B cell (primary cell): Measurements from ENCODE around the gene ADPRM. TPM values are rescaled to one million over a fixed set of nuclear protein-coding genes. Genes with fewer than 3 reads are reported as not detected.

Experiments
- ATAC-seq: fragments of 200-7000 bp; cut with Tn5 transposase; one replicate; pipeline ENCODE4 v1.10.0; 2021; ENCODE audit warnings: low read depth, mild to moderate bottlenecking, moderate number of reproducible peaks, moderate library complexity
- CTCF ChIA-PET: fragments of 350-600 bp; sonication (Branson Sonifier 250); formaldehyde crosslinking; loops from one replicate; lab custom pipeline; 2021; ENCODE audit warnings: antibody characterized with exemption, inconsistent platforms; lab: Charles Lee
- POLR2A ChIA-PET: fragments of 350-600 bp; sonication (Branson Sonifier 250); formaldehyde crosslinking; loops from one replicate; lab custom pipeline; 2021; ENCODE audit warnings: antibody characterized with exemption; lab: Charles Lee
- DNase-seq: peaks from one replicate; pipeline ENCODE4 v3.0.0; 2013
- H2AFZ ChIP-seq: 2 replicates; pipeline ENCODE4 v1.6.1; 2012; ENCODE audit warnings: mild to moderate bottlenecking, low read depth, low read length; ENCODE audit not compliant: insufficient read depth, poor library complexity, severe bottlenecking
- H3K27ac ChIP-seq, 2 donors: 1 replicate in 1 of 2; 2 replicates in 1 of 2; pipeline ENCODE4 v1.5.1; 2012 to 2013; ENCODE audit warnings: low read length in 2 of 2, mild to moderate bottlenecking in 2 of 2, moderate library complexity in 1 of 2
- H3K27me3 ChIP-seq, 4 experiments: fragments of 200-600 bp in 1 of 4; sonication (generic) in 1 of 4; replicated peaks in 1 of 4; 1 replicate in 2 of 4; 2 replicates in 2 of 4; pipeline versions ENCODE4 v1.6.1 to v1.7.0; 2013 to 2016; ENCODE audit warnings: low read length in 3 of 4, mild to moderate bottlenecking in 2 of 4, mixed read lengths in 1 of 4, moderate library complexity in 1 of 4; ENCODE audit not compliant: insufficient read depth in 4 of 4, control insufficient read depth in 3 of 4; ENCODE audit errors: control extremely low read depth in 1 of 4
- H3K36me3 ChIP-seq, 2 experiments: replicated peaks in 1 of 2; 1 replicate in 1 of 2; 2 replicates in 1 of 2; pipeline versions ENCODE4 v1.6.1 to v1.7.1; 2013; ENCODE audit warnings: low read length in 1 of 2; ENCODE audit not compliant: insufficient read depth in 2 of 2, control insufficient read depth in 1 of 2; ENCODE audit errors: control extremely low read depth in 1 of 2, extremely low read depth in 1 of 2
- H3K4me1 ChIP-seq, 2 donors: fragments of 200-600 bp in 1 of 2; sonication (generic) in 1 of 2; 1 replicate in 1 of 2; 2 replicates in 1 of 2; pipeline versions ENCODE4 v1.5.1 to v1.6.1; 2013 to 2017; ENCODE audit warnings: low read length in 2 of 2; ENCODE audit not compliant: control insufficient read depth in 2 of 2, insufficient read depth in 2 of 2
- H3K4me2 ChIP-seq: replicated peaks from 2 replicates; pipeline ENCODE3; 2012; ENCODE audit warnings: mild to moderate bottlenecking, low read depth, low read length; ENCODE audit not compliant: poor library complexity, severe bottlenecking
- H3K4me3 ChIP-seq, 5 experiments: fragments of 200-600 bp in 1 of 5; sonication (generic) in 1 of 5; 1 replicate in 3 of 5; 2 replicates in 2 of 5; pipeline versions ENCODE4 v1.5.1 to v1.7.0; 2011 to 2016; ENCODE audit warnings: low read length in 4 of 5, mild to moderate bottlenecking in 4 of 5, low read depth in 2 of 5, control low read depth in 1 of 5, moderate library complexity in 1 of 5; ENCODE audit not compliant: insufficient read depth in 1 of 5; ENCODE audit errors: control extremely low read depth in 1 of 5, extremely low read depth in 1 of 5
- H3K79me2 ChIP-seq: fragments of 200-600 bp; sonication (generic); one replicate; pipeline ENCODE4 v1.6.0; 2016; ENCODE audit warnings: low read length; ENCODE audit not compliant: control insufficient read depth, insufficient read depth
- H3K9ac ChIP-seq: fragments of 200-600 bp; sonication (generic); 2 replicates; pipeline ENCODE4 v1.6.1; 2017; ENCODE audit warnings: mild to moderate bottlenecking, low read length, moderate library complexity
- H3K9me3 ChIP-seq, 3 donors: one replicate each; pipeline versions ENCODE4 v1.6.1 to v1.7.1; 2013; ENCODE audit warnings: low read length in 2 of 3; ENCODE audit not compliant: control insufficient read depth in 2 of 3, insufficient read depth in 1 of 3; ENCODE audit errors: control extremely low read depth in 1 of 3
- H4K20me1 ChIP-seq: 2 replicates; pipeline ENCODE4 v1.6.0; 2012; ENCODE audit warnings: mild to moderate bottlenecking, low read length; ENCODE audit not compliant: insufficient read depth, control insufficient read depth, poor library complexity, severe bottlenecking
- H3K27ac Mint-ChIP-seq: one replicate; pipeline ENCODE4 v1.8.0; 2021; ENCODE audit warnings: mixed read lengths
- H3K27me3 Mint-ChIP-seq: one replicate; pipeline ENCODE4 v1.8.0; 2021; ENCODE audit warnings: mixed read lengths
- H3K4me1 Mint-ChIP-seq: one replicate; pipeline ENCODE4 v1.8.0; 2021; ENCODE audit warnings: mixed read lengths
- H3K4me3 Mint-ChIP-seq: one replicate; pipeline ENCODE4 v1.8.0; 2021; ENCODE audit warnings: mixed read lengths
- H3K9me3 Mint-ChIP-seq: one replicate; pipeline ENCODE4 v1.8.0; 2022; ENCODE audit warnings: mixed read lengths; ENCODE audit not compliant: insufficient read depth
- CTCF ChIP-seq: fragments of 200-600 bp; IDR thresholded peaks from one replicate; pipeline ENCODE4 v1.8.0; 2022; ENCODE audit warnings: antibody characterized with exemption, mild to moderate bottlenecking
- EZH2 ChIP-seq: IDR thresholded peaks from 2 replicates; pipeline ENCODE4 v1.6.1; 2012; ENCODE audit warnings: borderline replicate concordance, low read depth, mild to moderate bottlenecking, moderate library complexity, low read length; ENCODE audit not compliant: insufficient read depth, poor library complexity, severe bottlenecking
- WGBS: methylation state at CpG from one replicate; pipeline ENCODE4 v1.1.5; 2013; ENCODE audit warnings: missing lambda C conversion rate; ENCODE audit not compliant: insufficient coverage; 5-methylcytosine and 5-hydroxymethylcytosine counted together
- intact Hi-C: fragments of 100-400 bp; cut with micrococcal nuclease; formaldehyde crosslinking; loops from one replicate; pipeline ENCODE4 v1.10.0; 2022
- polyA plus RNA-seq: library from polyadenylated mRNA; depleted of rRNA; stranded (reverse); fragments of >200 nt; gene quantifications from 2 replicates; pipeline ENCODE4 v1.2.3, GENCODE V29; 2012
- total RNA-seq, 2 donors: library from RNA; stranded (reverse); fragments of 120-200 nt in 1 of 2; gene quantifications; 1 replicate in 1 of 2; 2 replicates in 1 of 2; pipeline versions ENCODE4 v1.2.3 to v1.2.4, GENCODE V29; 2013 to 2022

The ADPRM gene
- total and polyA plus RNA-seq, 2 donors (not counting 1 experiment from before 2014, with no cell fraction given), result 24.3 to 29.1 TPM

- H3K27me3 Mint-ChIP-seq, result no peaks in the 10 kb centered on the region
- DNase-seq (no peak), ATAC-seq (no peak)
- no peak overlapping the region for H3K27ac Mint-ChIP-seq
- H3K4me2 ChIP-seq, result no peak overlapping the region
- H3K79me2 ChIP-seq, result no peaks in the 10 kb centered on the region
- no peak overlapping the region for H3K27ac ChIP-seq
- CTCF ChIA-PET, result no interaction called here
- TF ChIP-seq EZH2, result no peak
- no peak for TF ChIP-seq CTCF
- H3K9me3 Mint-ChIP-seq, result no peaks in the 10 kb centered on the region
- H3K27me3 ChIP-seq, result no peaks in the 10 kb centered on the region
- no peak overlapping the region for H3K4me3 ChIP-seq
- POLR2A ChIA-PET, result no interaction called here
- no peaks in the 10 kb centered on the region for H3K36me3 ChIP-seq
- intact Hi-C loops, result no loop called here
- H3K4me1 Mint-ChIP-seq, result no peaks in the 10 kb centered on the region
- no peak overlapping the region for H2AFZ ChIP-seq
- no peaks in the 10 kb centered on the region for H3K4me1 ChIP-seq
- H3K9me3 ChIP-seq, result no peaks in the 10 kb centered on the region
- no peak overlapping the region for H3K4me3 Mint-ChIP-seq
- whole genome bisulfite sequencing, result 85% methylated on average over 3 of the region's 3 CpGs
- no peak overlapping the region for H3K9ac ChIP-seq
- no peaks in the 10 kb centered on the region for H4K20me1 ChIP-seq
These were observed 58.3 kb downstream of the ADPRM start for GRCh38 chr17:10755592-10756127.

GRCh38 chr17:10756185-10756584 is 58.8 kb downstream of the ADPRM start:
- ChIA-PET CTCF (no interaction called here), POLR2A (no interaction called here)
- TF ChIP-seq EZH2, result no peak
- no peak for TF ChIP-seq CTCF
- Mint-ChIP-seq H3K27ac (no peak overlapping the region), H3K9me3 (no peaks in the 10 kb centered on the region), H3K4me1 (no peaks in the 10 kb centered on the region), H3K4me3 (no peak overlapping the region), H3K27me3 (no peaks in the 10 kb centered on the region)
- Histone ChIP-seq H2AFZ (no peak overlapping the region), H3K4me3 (no peak overlapping the region), H3K9ac (no peak overlapping the region), H3K36me3 (no peaks in the 10 kb centered on the region), H3K4me2 (no peak overlapping the region), H3K9me3 (no peaks in the 10 kb centered on the region), H4K20me1 (no peaks in the 10 kb centered on the region), H3K4me1 (no peaks in the 10 kb centered on the region), H3K79me2 (no peaks in the 10 kb centered on the region), H3K27ac (no peak overlapping the region), H3K27me3 (no peaks in the 10 kb centered on the region)
- intact Hi-C loops, result no loop called here
- ATAC-seq (no peak), DNase-seq (no peak)
- WGBS, result no CpG with 5 or more reads among the region's 1 CpG
